ENCODE measurements around the gene SLIT3. TPM values are rescaled to one million over a fixed set of nuclear protein-coding genes. Genes with fewer than 3 reads are reported as not detected.

Gene SLIT3
- total RNA-seq, 1 donor from 2014 or later: 3.2 TPM

DNA sequence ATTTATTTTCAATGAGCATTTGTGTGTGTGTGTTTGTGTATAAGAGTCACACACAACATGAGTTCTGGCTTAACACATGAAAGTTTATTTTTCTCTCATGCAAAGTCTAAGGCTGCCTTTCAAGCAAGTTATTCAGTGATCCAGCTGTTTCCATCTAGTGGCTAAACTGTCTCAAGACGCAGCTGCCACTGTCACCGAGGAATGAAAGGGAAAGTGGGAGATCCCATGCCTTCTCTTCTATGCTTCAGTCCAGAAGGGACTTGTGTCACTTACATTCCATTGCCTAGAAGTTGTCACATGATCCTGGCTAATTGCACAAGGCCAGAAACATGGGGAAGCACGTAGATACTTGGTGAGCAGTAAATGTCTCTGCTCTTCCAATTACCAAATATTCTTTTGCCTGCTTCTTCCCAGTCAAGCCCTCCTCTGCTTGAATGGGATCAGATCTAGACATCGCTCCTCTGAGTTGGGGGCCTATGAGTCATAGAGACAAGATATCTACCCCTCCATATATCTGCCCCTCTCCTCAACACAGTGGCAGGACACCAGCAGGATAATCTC lies 30.4 kb upstream of the SLIT3 start:
- Mint-ChIP-seq H3K27ac (ENCODE audit: unreplicated experiment) (no peak overlapping the region), H3K27me3 (ENCODE audit: unreplicated experiment) (peaks cover 1% of the 10 kb centered on the region), H3K9me3 (ENCODE audit: unreplicated experiment) (no peaks in the 10 kb centered on the region), H3K36me3 (ENCODE audit: low read depth, unreplicated experiment) (no peaks in the 10 kb centered on the region), H3K4me3 (ENCODE audit: unreplicated experiment) (no peak overlapping the region), H3K4me1 (ENCODE audit: unreplicated experiment) (no peaks in the 10 kb centered on the region)
- DNase-seq (ENCODE audit: low spot score): no peak
- TF ChIP-seq CTCF (IDR thresholded peaks at IDR 0.05; ENCODE audit: unreplicated experiment): no peak

- no peaks in the 10 kb centered on the region for H3K9me3 Mint-ChIP-seq (ENCODE audit: unreplicated experiment)
- H3K36me3 Mint-ChIP-seq (ENCODE audit: low read depth, unreplicated experiment): no peaks in the 10 kb centered on the region
- no peak overlapping the region for H3K27ac Mint-ChIP-seq (ENCODE audit: unreplicated experiment)
- H3K27me3 Mint-ChIP-seq (ENCODE audit: unreplicated experiment): no peaks in the 10 kb centered on the region
- no peak for TF ChIP-seq CTCF (IDR thresholded peaks at IDR 0.05; ENCODE audit: unreplicated experiment)
- no peak for DNase-seq (ENCODE audit: low spot score)
- H3K4me1 Mint-ChIP-seq (ENCODE audit: unreplicated experiment): no peaks in the 10 kb centered on the region
- no peak overlapping the region for H3K4me3 Mint-ChIP-seq (ENCODE audit: unreplicated experiment)
These were observed 27.5 kb upstream of the SLIT3 start for GRCh38 chr5:169328401-169328800.

DNA sequence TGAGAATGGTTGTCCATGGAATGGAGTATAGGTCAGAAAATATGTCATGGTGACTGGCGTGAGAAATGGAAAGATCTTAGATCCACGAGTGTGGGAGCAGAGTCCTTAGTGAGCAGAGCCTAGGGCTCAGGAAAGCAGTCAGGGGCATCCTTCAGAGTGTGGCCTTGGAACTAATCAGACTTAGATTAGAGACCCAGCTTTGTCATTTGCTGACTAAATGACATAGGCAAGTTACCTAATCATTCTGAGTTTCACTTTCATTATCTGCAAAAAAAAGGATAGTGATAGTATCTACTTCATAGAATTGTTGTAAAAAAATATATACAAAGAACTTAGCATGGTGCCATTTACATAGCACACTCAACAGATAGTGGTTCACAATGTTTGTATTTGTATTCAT lies 24.3 kb upstream of the SLIT3 start:
- no peak overlapping the region for H3K4me3 Mint-ChIP-seq (ENCODE audit: unreplicated experiment)
- DNase-seq (ENCODE audit: low spot score): no peak
- H3K9me3 Mint-ChIP-seq (ENCODE audit: unreplicated experiment): no peaks in the 10 kb centered on the region
- no peaks in the 10 kb centered on the region for H3K27me3 Mint-ChIP-seq (ENCODE audit: unreplicated experiment)
- H3K4me1 Mint-ChIP-seq (ENCODE audit: unreplicated experiment): no peaks in the 10 kb centered on the region
- TF ChIP-seq CTCF (IDR thresholded peaks at IDR 0.05; ENCODE audit: unreplicated experiment): no peak
- no peaks in the 10 kb centered on the region for H3K36me3 Mint-ChIP-seq (ENCODE audit: low read depth, unreplicated experiment)
- H3K27ac Mint-ChIP-seq (ENCODE audit: unreplicated experiment): no peak overlapping the region

DNA sequence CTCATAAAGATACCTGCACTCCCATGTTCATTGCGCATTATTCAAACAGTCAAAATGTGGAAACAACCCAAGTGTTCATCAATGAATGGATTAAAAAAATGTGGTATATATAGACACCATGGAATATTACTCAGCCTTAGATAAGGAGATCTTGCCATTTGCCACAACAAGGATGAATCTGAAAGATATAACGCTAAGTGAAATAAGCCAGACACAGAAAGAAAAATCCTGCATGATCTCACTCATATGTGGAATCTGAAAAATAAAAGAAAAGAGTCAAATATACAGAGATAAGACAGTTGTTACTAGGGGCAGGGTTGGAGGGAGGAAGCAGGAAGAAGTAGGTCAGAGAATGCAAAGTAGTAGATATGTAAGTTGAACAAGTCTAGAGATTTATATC lies 17.6 kb upstream of the SLIT3 start:
- Mint-ChIP-seq H3K27me3 (ENCODE audit: unreplicated experiment) (no peaks in the 10 kb centered on the region), H3K27ac (ENCODE audit: unreplicated experiment) (no peak overlapping the region), H3K4me1 (ENCODE audit: unreplicated experiment) (no peaks in the 10 kb centered on the region), H3K4me3 (ENCODE audit: unreplicated experiment) (no peak overlapping the region), H3K36me3 (ENCODE audit: low read depth, unreplicated experiment) (no peaks in the 10 kb centered on the region), H3K9me3 (ENCODE audit: unreplicated experiment) (no peaks in the 10 kb centered on the region)
- no peak for TF ChIP-seq CTCF (IDR thresholded peaks at IDR 0.05; ENCODE audit: unreplicated experiment)
- no peak for DNase-seq (ENCODE audit: low spot score)

DNA sequence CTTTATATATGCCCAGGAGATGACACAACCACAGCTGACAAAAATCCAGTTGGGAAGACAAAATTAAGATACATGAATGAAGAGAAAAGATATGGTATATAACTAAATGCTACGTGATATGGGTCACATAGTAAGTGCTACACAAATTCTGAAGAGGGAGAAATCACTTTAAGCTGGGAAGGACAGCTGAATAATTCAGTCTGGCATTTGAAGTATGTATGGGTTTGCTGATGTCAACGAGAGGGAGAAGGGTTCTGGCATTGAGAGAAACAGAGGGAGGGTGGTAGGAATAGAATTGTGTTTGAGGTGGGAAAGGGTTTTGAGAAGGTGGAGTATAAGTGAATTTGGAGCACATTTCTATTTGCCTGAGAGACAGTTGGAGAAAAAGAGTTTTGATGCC lies 6.7 kb upstream of the SLIT3 start:
- Mint-ChIP-seq H3K9me3 (ENCODE audit: unreplicated experiment) (no peaks in the 10 kb centered on the region), H3K4me3 (ENCODE audit: unreplicated experiment) (no peak overlapping the region), H3K4me1 (ENCODE audit: unreplicated experiment) (no peaks in the 10 kb centered on the region), H3K27ac (ENCODE audit: unreplicated experiment) (no peak overlapping the region), H3K27me3 (ENCODE audit: unreplicated experiment) (no peaks in the 10 kb centered on the region), H3K36me3 (ENCODE audit: low read depth, unreplicated experiment) (no peaks in the 10 kb centered on the region)
- no peak for DNase-seq (ENCODE audit: low spot score)
- no peak for TF ChIP-seq CTCF (IDR thresholded peaks at IDR 0.05; ENCODE audit: unreplicated experiment)
